MCF 10A (cell line): ENCODE data around the gene QPRT. TPM values are rescaled to one million over a fixed set of nuclear protein-coding genes. Genes with fewer than 3 reads are reported as not detected.
"Not testable (repeated sequence)": the region's sequence is repeated elsewhere in the genome, so short reads cannot be mapped to it uniquely, and the experiment has no call there.

Experiments used
- BruUV-seq: library from RNA; stranded (reverse); fragments of 400-500 nt; replicated peaks from 2 replicates; lab custom pipeline; 2021; lab: Mats Ljungman, UMichigan
- CTCF ChIA-PET: fragments of 300-600 bp; sonication (Branson Sonifier 250); formaldehyde crosslinking; extraction: SDS; loops from one replicate; lab custom pipeline; 2021; ENCODE audit warnings: antibody characterized with exemption, inconsistent platforms; lab: Yijun Ruan, JAX
- POLR2A ChIA-PET: fragments of 300-600, 350-650 bp; sonication (Branson Sonifier 250); formaldehyde crosslinking; extraction: SDS; loops from one replicate; lab custom pipeline; 2020; ENCODE audit warnings: antibody characterized with exemption, inconsistent platforms; lab: Yijun Ruan, JAX
- DNase-seq: peaks from one replicate; pipeline ENCODE4 v3.0.0-alpha.2; 2018; ENCODE audit not compliant: unreplicated experiment
- H3K27ac Mint-ChIP-seq: one replicate; pipeline ENCODE4 v1.8.0; 2022; ENCODE audit warnings: mild to moderate bottlenecking, low read depth, mixed read lengths; ENCODE audit not compliant: unreplicated experiment
- H3K27me3 Mint-ChIP-seq: one replicate; pipeline ENCODE4 v1.8.0; 2022; ENCODE audit warnings: mixed read lengths; ENCODE audit not compliant: insufficient read depth, unreplicated experiment
- H3K36me3 Mint-ChIP-seq: one replicate; pipeline ENCODE4 v1.8.0; 2022; ENCODE audit warnings: mild to moderate bottlenecking, moderate library complexity, mixed read lengths; ENCODE audit not compliant: insufficient read depth, unreplicated experiment
- H3K4me1 Mint-ChIP-seq: one replicate; pipeline ENCODE4 v1.8.0; 2022; ENCODE audit warnings: mixed read lengths; ENCODE audit not compliant: insufficient read depth, unreplicated experiment
- H3K4me3 Mint-ChIP-seq: one replicate; pipeline ENCODE4 v1.8.0; 2022; ENCODE audit warnings: mild to moderate bottlenecking, moderate library complexity, mixed read lengths; ENCODE audit not compliant: unreplicated experiment
- H3K9me3 Mint-ChIP-seq: one replicate; pipeline ENCODE4 v1.8.0; 2022; ENCODE audit warnings: mixed read lengths; ENCODE audit not compliant: unreplicated experiment
- intact Hi-C: fragments of 100-400 bp; cut with micrococcal nuclease; formaldehyde crosslinking; loops from 2 replicates; pipeline ENCODE4 v1.14.1; 2022
- total RNA-seq: library from RNA; stranded (reverse); gene quantifications from 2 replicates; pipeline ENCODE4 v1.2.3, GENCODE V29; 2022
- TF ChIP-seq, protein P1 (sequence below): fragments of 200-600 bp; IDR thresholded peaks from one replicate; pipeline ENCODE4 v1.8.0; 2022; ENCODE audit warnings: antibody characterized with exemption, mild to moderate bottlenecking; ENCODE audit not compliant: unreplicated experiment

Gene QPRT
- total RNA-seq, 1 experiment from 2014 or later = not detected

GRCh38 chr16:29702269-29702668, 23.3 kb downstream of the QPRT start:
- ChIA-PET POLR2A (no interaction called here), CTCF (interaction anchor here (0.6 to 0.8 kb wide), 4 partner anchors 21 to 115 kb away, joined by 3 read pairs; no protein-coding TSS in a partner anchor)
- Mint-ChIP-seq H3K4me3 (no peak overlapping the region), H3K27ac (no peak overlapping the region), H3K36me3 (no peaks in the 10 kb centered on the region), H3K9me3 (no peaks in the 10 kb centered on the region), H3K27me3 (peaks cover 22% of the 10 kb centered on the region), H3K4me1 (no peaks in the 10 kb centered on the region)
- no peak for DNase-seq
- TF ChIP-seq, protein P1, sequence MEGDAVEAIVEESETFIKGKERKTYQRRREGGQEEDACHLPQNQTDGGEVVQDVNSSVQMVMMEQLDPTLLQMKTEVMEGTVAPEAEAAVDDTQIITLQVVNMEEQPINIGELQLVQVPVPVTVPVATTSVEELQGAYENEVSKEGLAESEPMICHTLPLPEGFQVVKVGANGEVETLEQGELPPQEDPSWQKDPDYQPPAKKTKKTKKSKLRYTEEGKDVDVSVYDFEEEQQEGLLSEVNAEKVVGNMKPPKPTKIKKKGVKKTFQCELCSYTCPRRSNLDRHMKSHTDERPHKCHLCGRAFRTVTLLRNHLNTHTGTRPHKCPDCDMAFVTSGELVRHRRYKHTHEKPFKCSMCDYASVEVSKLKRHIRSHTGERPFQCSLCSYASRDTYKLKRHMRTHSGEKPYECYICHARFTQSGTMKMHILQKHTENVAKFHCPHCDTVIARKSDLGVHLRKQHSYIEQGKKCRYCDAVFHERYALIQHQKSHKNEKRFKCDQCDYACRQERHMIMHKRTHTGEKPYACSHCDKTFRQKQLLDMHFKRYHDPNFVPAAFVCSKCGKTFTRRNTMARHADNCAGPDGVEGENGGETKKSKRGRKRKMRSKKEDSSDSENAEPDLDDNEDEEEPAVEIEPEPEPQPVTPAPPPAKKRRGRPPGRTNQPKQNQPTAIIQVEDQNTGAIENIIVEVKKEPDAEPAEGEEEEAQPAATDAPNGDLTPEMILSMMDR = no peak
- intact Hi-C loops = no loop called here
- no TSS peak for BruUV-seq

DNA sequence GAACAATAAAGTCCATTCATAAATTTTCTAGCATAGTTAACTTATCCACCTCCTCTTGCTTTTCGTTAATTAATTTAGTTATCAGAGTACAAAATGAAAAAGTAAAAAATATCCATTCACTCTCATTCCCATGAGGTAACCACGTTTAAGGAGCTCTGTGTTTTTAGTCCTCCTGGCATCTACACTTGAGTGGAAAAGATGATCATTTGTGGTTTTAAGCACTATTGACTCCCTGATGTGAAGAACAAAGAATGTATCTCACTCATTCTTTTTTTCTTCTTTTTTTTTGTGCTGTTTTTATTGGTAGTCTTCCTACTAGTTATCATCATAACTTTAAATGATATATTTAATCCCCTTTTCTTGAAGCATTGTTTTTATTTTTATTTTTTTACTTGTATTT, 26.1 kb downstream of the QPRT start:
- no peak overlapping the region for H3K27ac Mint-ChIP-seq
- CTCF ChIA-PET = interaction anchor here (0.9 to 1.0 kb wide), 2 partner anchors 13 to 25 kb away, joined by 4 read pairs; no protein-coding TSS in a partner anchor
- H3K9me3 Mint-ChIP-seq = no peaks in the 10 kb centered on the region
- no TSS peak for BruUV-seq
- POLR2A ChIA-PET = interaction anchor here (0.6 to 0.8 kb wide), 3 partner anchors 32 to 110 kb away, joined by 3 to 4 read pairs (median 3); no protein-coding TSS in a partner anchor
- TF ChIP-seq, protein P1 = no peak
- intact Hi-C loops = no loop called here
- no peaks in the 10 kb centered on the region for H3K27me3 Mint-ChIP-seq
- peaks cover 7% of the 10 kb centered on the region for H3K4me1 Mint-ChIP-seq
- DNase-seq = no peak
- H3K36me3 Mint-ChIP-seq = no peaks in the 10 kb centered on the region
- H3K4me3 Mint-ChIP-seq = no peak overlapping the region

DNA sequence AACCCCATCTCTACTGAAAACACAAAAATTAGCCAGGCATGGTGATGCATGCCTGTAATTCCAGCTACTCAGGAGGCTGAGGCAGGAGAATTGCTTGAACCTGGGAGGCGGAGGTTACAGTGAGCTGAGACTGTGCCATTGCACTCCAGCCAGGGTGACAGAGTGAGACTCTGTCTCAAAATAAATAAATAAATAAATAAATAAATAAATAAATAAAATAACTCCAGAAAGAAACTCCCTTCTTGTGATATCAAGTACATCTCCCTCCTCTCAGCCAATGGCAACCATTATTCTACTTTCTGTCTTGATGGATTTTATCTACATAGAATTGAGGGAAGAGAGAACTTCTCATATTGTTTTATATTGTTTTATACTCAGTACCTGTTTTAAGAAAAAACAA, 28.2 kb downstream of the QPRT start:
- H3K36me3 Mint-ChIP-seq, H3K27ac Mint-ChIP-seq, DNase-seq, H3K4me3 Mint-ChIP-seq, POLR2A ChIA-PET, H3K9me3 Mint-ChIP-seq, intact Hi-C loops, H3K27me3 Mint-ChIP-seq, BruUV-seq, CTCF ChIA-PET: not testable (repeated sequence)
- peaks cover 12% of the 10 kb centered on the region for H3K4me1 Mint-ChIP-seq

GRCh38 chr16:29708917-29709600, 30.1 kb downstream of the QPRT start:
- TF ChIP-seq, protein P1 = no peak
- ChIA-PET CTCF (interaction anchor here (0.6 to 4.8 kb wide), 7 partner anchors 9 to 1431 kb away, joined by 3 to 19 read pairs (median 3); no protein-coding TSS in a partner anchor), POLR2A (interaction anchor here (0.6 kb wide), 1 partner anchor 16 kb away, joined by 3 read pairs; no protein-coding TSS in a partner anchor)
- Mint-ChIP-seq H3K27ac (no peak overlapping the region), H3K27me3 (no peaks in the 10 kb centered on the region), H3K9me3 (no peaks in the 10 kb centered on the region), H3K36me3 (no peaks in the 10 kb centered on the region), H3K4me3 (no peak overlapping the region), H3K4me1 (peaks cover 12% of the 10 kb centered on the region)
- intact Hi-C loops = no loop called here
- BruUV-seq = no TSS peak
- no peak for DNase-seq

- not testable (repeated sequence) for H3K4me3 Mint-ChIP-seq
Measured at GRCh38 chr16:29709657-29710056, 30.7 kb downstream of the QPRT start.

More at GRCh38 chr16:29709657-29710056, 30.7 kb downstream of the QPRT start:
- intact Hi-C loops, H3K9me3 Mint-ChIP-seq, DNase-seq, H3K27me3 Mint-ChIP-seq, H3K27ac Mint-ChIP-seq, BruUV-seq, H3K36me3 Mint-ChIP-seq: not testable (repeated sequence)
- POLR2A ChIA-PET = interaction anchor here (0.6 kb wide), 1 partner anchor 15 kb away, joined by 3 read pairs; no protein-coding TSS in a partner anchor
- CTCF ChIA-PET = interaction anchor here (0.6 to 4.8 kb wide), 6 partner anchors 10 to 1432 kb away, joined by 3 to 19 read pairs (median 4); no protein-coding TSS in a partner anchor
- peaks cover 12% of the 10 kb centered on the region for H3K4me1 Mint-ChIP-seq
